ENCODE data around the gene VMP1.
"Not testable (repeated sequence)": the region's sequence is repeated elsewhere in the genome, so short reads cannot be mapped to it uniquely, and the experiment has no call there.

VMP1 gene

DNA sequence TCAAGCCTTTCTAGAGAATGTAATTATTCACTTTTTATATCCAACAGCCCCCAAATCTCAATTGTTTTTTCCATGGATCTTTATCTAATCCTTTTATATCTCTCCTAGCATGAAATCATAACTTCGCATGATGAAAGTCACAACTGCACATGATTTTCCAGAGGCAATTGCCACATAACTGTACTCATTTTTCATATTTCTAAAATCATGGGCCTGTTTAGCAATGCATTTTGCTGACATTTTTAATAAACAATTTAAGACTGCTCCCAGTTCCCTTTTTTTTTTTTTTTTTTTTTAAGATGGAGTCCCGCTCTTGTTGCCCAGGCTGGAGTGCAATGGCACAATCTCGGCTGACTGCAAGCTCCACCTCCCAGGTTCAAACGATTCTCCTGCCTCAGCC lies 83.5 kb downstream of the VMP1 start:
- Histone ChIP-seq H3K27me3 (ENCODE audit: insufficient read depth, poor library complexity, severe bottlenecking) (no peaks in the 10 kb centered on the region), H3K36me3 (ENCODE audit: low read depth) (no peaks in the 10 kb centered on the region; the same call in 1 of the 2 replicates), H3K4me1 (ENCODE audit: insufficient read depth, poor library complexity, severe bottlenecking) (peaks cover 20% of the 10 kb centered on the region), H3K9me3 (ENCODE audit: severe bottlenecking) (no peaks in the 10 kb centered on the region), H3K27ac (ENCODE audit: poor library complexity, severe bottlenecking) (peak overlapping the region; percentile 56), H3K4me3 (ENCODE audit: severe bottlenecking) (no peak overlapping the region)
- DNase-seq (ENCODE audit: low spot score) (no peak), ATAC-seq (ENCODE audit: low read depth) (no peak)
- TF ChIP-seq, protein P1, sequence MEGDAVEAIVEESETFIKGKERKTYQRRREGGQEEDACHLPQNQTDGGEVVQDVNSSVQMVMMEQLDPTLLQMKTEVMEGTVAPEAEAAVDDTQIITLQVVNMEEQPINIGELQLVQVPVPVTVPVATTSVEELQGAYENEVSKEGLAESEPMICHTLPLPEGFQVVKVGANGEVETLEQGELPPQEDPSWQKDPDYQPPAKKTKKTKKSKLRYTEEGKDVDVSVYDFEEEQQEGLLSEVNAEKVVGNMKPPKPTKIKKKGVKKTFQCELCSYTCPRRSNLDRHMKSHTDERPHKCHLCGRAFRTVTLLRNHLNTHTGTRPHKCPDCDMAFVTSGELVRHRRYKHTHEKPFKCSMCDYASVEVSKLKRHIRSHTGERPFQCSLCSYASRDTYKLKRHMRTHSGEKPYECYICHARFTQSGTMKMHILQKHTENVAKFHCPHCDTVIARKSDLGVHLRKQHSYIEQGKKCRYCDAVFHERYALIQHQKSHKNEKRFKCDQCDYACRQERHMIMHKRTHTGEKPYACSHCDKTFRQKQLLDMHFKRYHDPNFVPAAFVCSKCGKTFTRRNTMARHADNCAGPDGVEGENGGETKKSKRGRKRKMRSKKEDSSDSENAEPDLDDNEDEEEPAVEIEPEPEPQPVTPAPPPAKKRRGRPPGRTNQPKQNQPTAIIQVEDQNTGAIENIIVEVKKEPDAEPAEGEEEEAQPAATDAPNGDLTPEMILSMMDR (IDR thresholded peaks at IDR 0.05; ENCODE audit: poor library complexity, severe bottlenecking) = no peak

DNA sequence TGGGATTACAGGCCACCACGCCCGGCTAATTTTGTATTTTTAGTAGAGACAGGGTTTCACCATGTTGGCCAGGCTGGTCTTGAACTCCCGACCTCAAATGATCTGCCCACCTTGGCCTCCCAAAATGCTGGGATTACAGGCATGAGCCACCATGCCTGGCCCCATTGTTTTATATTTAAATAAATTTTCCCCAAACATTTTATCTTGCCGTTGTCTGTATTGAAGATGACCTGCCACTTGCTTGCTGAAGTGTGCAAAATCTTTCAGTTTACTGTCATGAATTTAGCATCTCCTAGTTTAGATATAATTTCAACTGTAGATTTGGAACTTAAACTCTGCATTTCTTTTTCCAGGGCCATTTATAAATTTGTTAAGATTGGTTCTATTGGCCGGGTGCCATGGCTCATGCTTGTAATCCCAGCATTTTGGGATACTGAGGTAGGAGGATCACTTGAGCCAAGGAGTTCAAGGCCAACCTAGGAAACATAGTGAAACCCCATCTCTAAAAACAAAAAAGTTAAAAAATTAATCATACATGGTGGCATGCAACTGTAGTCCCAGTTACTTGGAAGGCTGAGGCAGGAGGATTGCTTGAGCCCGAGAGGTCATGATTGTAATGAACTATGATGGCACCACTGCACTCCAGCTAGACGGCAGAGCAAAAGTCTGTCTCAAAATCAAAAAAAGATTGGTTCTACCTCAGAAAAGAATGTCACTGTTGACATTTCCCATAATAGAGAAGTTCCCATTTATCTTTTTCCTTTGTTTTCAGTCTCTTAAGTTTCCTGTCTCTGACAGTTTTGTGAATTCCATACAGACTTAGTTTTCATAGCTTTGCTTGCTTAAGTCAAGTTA lies 84.4 kb downstream of the VMP1 start:
- H3K4me1 ChIP-seq (ENCODE audit: insufficient read depth, poor library complexity, severe bottlenecking) = peaks cover 14% of the 10 kb centered on the region
- ATAC-seq (ENCODE audit: low read depth) = 0 out of 3 replicates have a peak, but pooled peaks have one; percentile 25
- H3K27ac ChIP-seq (ENCODE audit: poor library complexity, severe bottlenecking) = peak overlapping the region; percentile 56
- no peaks in the 10 kb centered on the region for H3K9me3 ChIP-seq (ENCODE audit: severe bottlenecking)
- no peak for DNase-seq (ENCODE audit: low spot score)
- H3K4me3 ChIP-seq (ENCODE audit: severe bottlenecking) = no peak overlapping the region
- H3K27me3 ChIP-seq (ENCODE audit: insufficient read depth, poor library complexity, severe bottlenecking) = no peaks in the 10 kb centered on the region
- no peaks in the 10 kb centered on the region; the same call in 1 of the 2 replicates for H3K36me3 ChIP-seq (ENCODE audit: low read depth)
- TF ChIP-seq, protein P1 (IDR thresholded peaks at IDR 0.05; ENCODE audit: poor library complexity, severe bottlenecking) = no peak

DNA sequence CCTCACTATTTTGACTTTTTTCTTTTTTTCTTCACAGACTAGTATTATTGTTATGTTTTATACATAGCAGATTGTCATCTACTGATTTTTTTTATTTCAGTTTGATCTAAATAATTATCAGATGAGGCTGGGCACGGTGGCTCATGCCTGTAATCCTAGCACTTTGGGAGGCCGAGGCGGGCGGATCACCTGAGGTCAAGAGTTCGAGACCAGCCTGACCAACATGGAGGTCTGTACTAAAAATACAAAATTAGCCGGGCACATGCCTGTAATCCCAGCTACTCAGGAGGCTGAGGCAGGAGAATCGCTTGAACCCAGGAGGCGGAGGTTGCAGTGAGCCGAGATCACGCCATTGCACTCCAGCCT lies 85.0 kb downstream of the VMP1 start:
- ATAC-seq (ENCODE audit: low read depth); H3K4me3 ChIP-seq (ENCODE audit: severe bottlenecking); DNase-seq (ENCODE audit: low spot score); H3K36me3 ChIP-seq (ENCODE audit: low read depth); H3K27me3 ChIP-seq (ENCODE audit: insufficient read depth, poor library complexity, severe bottlenecking); H3K9me3 ChIP-seq (ENCODE audit: severe bottlenecking); H3K4me1 ChIP-seq (ENCODE audit: insufficient read depth, poor library complexity, severe bottlenecking): not testable (repeated sequence)
- H3K27ac ChIP-seq (ENCODE audit: poor library complexity, severe bottlenecking) = peak overlapping the region; percentile 56

DNA sequence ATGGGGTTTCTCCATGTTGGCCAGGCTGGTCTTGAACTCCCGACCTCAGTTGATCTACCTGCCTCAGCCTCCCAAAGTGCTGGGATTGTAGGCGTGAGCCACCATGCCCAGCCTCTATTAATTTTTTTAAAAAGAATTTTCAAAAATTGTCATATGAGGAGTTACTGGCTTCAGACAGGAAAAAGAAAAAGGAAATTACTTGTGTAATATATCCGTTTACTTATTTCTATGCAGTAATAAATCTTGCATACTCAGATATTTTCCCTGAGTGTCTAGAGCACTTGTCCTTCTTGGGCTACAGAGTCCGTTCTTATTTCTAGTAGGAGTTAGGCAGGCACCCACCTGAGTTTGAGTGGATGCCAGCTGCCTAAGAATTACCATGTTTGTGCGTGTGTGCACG lies 85.8 kb downstream of the VMP1 start:
- peaks cover under 1% of the 10 kb centered on the region for H3K4me1 ChIP-seq (ENCODE audit: insufficient read depth, poor library complexity, severe bottlenecking)
- H3K9me3 ChIP-seq (ENCODE audit: severe bottlenecking) = no peaks in the 10 kb centered on the region
- no peak for DNase-seq (ENCODE audit: low spot score)
- TF ChIP-seq, protein P1 (IDR thresholded peaks at IDR 0.05; ENCODE audit: poor library complexity, severe bottlenecking) = no peak
- H3K4me3 ChIP-seq (ENCODE audit: severe bottlenecking) = no peak overlapping the region
- no peak overlapping the region for H3K27ac ChIP-seq (ENCODE audit: poor library complexity, severe bottlenecking)
- ATAC-seq (ENCODE audit: low read depth) = no peak
- no peaks in the 10 kb centered on the region; the same call in 1 of the 2 replicates for H3K36me3 ChIP-seq (ENCODE audit: low read depth)
- H3K27me3 ChIP-seq (ENCODE audit: insufficient read depth, poor library complexity, severe bottlenecking) = no peaks in the 10 kb centered on the region

DNA sequence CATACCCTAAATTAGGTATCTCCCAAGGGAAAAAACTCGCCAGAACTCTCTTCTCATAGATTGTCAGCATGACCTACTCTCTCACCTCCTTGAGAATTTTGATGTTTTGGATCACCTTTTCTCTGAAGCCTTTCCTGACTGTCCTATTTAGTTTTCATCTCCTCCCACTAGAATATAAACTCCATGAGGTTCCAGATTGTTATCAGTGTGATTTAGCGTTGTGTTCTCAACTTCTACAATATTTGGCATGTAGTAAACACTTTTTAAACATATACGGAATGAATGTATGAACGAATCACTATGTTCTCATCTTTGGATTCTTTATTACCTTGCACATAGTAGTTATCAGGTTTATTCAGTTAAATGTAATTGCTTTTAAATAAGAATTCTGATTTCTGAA lies 88.7 kb downstream of the VMP1 start:
- Histone ChIP-seq H3K4me1 (ENCODE audit: insufficient read depth, poor library complexity, severe bottlenecking) (no peaks in the 10 kb centered on the region), H3K9me3 (ENCODE audit: severe bottlenecking) (no peaks in the 10 kb centered on the region), H3K27ac (ENCODE audit: poor library complexity, severe bottlenecking) (no peak overlapping the region), H3K27me3 (ENCODE audit: insufficient read depth, poor library complexity, severe bottlenecking) (no peaks in the 10 kb centered on the region), H3K36me3 (ENCODE audit: low read depth) (no peaks in the 10 kb centered on the region; the same call in 1 of the 2 replicates), H3K4me3 (ENCODE audit: severe bottlenecking) (no peak overlapping the region)
- ATAC-seq (ENCODE audit: low read depth) (no peak), DNase-seq (ENCODE audit: low spot score) (no peak)
- TF ChIP-seq, protein P1 (IDR thresholded peaks at IDR 0.05; ENCODE audit: poor library complexity, severe bottlenecking) = no peak

All from RWPE2 (cell line).